ENCODE data around the gene BLOC1S5. TPM values are rescaled to one million over a fixed set of nuclear protein-coding genes. Genes with fewer than 3 reads are reported as not detected.
"Not testable (repeated sequence)": the region's sequence is repeated elsewhere in the genome, so short reads cannot be mapped to it uniquely, and the experiment has no call there.

BLOC1S5 gene
- total RNA-seq, 1 donor from 2014 or later, result 14.1 TPM

- no peak for DNase-seq (ENCODE audit: low read depth)
Measured at GRCh38 chr6:8047541-8048292, 16.5 kb downstream of the BLOC1S5 start.

DNA sequence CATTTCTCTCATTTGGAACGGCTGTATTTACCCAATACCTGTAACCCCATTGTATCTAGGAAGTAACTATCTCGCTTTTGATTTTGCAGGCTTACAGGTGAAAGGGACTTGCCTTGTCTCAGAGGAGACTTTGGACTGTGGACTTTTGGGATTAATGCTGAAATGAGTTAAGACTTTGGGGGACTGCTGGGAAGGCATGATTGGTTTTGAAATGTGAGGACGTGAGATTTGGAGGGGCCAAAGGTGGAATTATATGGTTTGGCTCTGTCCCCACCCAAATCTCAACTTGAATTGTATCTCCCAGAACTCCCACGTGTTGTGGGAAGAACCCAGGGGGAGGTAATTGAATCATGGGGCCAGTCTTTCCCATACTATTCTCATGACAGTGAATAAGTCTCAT, 18.4 kb downstream of the BLOC1S5 start:
- DNase-seq (ENCODE audit: low read depth), result not testable (repeated sequence)

DNA sequence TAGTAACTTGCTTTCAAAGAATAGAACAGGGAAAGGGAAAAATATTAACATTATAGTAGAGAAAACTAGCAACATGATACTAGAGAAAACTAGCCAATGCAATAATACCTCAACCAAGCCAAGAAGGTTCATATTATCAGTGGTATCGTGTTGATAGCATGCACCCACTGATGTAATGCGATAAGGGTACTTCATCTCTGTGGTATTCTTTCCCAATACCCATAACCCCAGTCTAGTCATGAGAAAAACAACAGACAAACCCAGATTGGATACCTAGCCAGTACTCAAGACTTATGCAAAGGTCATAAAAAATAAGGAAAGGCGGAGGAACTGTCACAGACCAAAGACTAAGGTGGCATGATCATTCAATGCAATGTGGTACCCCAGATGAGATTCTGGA, 21.0 kb downstream of the BLOC1S5 start:
- peak; percentile 37 for DNase-seq (ENCODE audit: low read depth)

- no peak for DNase-seq (ENCODE audit: low read depth)
Measured at GRCh38 chr6:8041913-8042583, 22.1 kb downstream of the BLOC1S5 start.

DNA sequence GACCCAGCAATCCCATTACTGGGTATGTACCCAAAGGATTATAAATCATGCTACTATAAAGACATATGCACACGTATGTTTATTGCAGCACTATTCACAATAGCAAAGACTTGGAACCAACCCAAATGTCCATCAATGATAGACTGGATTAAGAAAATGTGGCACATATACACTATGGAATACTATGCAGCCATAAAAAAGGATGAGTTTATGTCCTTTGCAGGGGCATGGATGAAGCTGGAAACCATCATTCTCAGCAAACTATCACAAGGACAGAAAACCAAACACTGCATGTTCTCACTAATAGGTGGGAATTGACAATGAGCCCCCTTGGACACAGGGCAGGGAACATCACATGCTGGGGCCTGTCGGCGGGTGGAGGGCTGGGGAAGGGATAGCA, 30.1 kb downstream of the BLOC1S5 start:
- DNase-seq (ENCODE audit: low read depth), result not testable (repeated sequence)

- no peak for DNase-seq (ENCODE audit: low read depth)
Measured at GRCh38 chr6:8030920-8031319, 33.3 kb downstream of the BLOC1S5 start.

GRCh38 chr6:8029243-8029870, 34.8 kb downstream of the BLOC1S5 start:
- DNase-seq (ENCODE audit: low read depth), result peak; percentile 40

GRCh38 chr6:8027965-8028651, 36.1 kb downstream of the BLOC1S5 start:
- DNase-seq (ENCODE audit: low read depth), result peak; percentile 65

DNA sequence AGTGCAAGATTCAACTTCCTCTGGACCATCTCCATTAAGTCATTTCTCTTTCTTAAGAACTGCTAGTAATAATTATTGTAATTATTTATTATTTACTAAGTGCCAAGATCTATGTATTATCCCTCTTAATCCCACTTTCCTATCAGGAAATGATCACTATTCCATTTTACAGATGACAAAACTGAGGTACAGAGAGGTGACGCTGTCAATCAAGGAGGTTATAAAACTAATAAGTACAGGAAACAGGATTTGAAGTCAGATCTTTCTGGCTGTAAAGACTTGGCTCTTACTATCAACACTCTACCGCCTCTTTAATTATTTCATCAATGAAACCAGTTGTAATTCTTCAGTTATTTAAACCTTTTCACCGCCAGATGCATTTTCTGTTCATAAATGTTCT, 37.4 kb downstream of the BLOC1S5 start:
- DNase-seq (ENCODE audit: low read depth), result no peak

DNA sequence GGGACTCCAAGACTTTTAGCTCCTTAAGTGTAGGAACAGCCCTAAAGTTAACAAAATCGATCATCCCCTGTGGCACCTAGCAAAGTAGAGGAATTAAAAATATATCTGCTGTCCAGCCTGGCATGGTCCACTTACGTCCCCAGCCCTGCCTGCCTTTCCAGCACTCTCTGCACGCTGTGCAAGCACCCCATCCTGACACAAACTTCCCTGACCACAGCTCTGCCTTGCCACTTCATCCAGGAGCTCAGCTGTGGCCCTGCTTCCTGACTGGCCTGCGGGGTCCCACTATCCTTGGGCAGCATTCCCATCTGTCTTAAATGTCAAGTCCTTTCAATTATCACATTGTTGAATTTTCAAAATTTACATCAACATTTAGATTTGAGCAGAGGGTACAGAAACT, 39.0 kb downstream of the BLOC1S5 start:
- peak; percentile 74 for DNase-seq (ENCODE audit: low read depth)

GRCh38 chr6:8023638-8024037, 40.6 kb downstream of the BLOC1S5 start:
- DNase-seq (ENCODE audit: low read depth), result no peak

DNA sequence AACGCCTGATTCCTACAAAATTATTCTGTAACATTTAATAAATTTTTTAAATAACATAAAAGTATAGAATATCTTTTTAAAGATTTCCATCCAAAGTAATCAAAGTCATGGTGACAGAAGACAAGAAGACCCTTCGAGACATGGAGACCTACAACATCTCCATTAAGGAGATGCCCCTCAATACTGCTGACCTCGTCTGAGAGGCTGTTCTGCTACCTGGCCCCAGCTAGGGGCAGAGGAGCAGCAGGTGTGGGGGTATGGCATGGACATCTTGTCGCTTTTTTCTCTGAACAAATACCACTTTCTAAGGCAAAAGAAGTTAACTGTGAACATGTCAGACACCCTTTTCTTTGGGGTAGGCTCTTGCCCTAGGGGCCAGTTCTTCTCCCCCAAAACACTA, 44.1 kb downstream of the BLOC1S5 start:
- DNase-seq (ENCODE audit: low read depth), result no peak

- no peak for DNase-seq (ENCODE audit: low read depth)
Measured at GRCh38 chr6:8017705-8018104, 46.5 kb downstream of the BLOC1S5 start.

- DNase-seq (ENCODE audit: low read depth), result no peak
Measured at GRCh38 chr6:8017276-8017701, 46.9 kb downstream of the BLOC1S5 start.

GRCh38 chr6:8014947-8015346, 49.2 kb downstream of the BLOC1S5 start:
- DNase-seq (ENCODE audit: low read depth), result peak; percentile 87

DNA sequence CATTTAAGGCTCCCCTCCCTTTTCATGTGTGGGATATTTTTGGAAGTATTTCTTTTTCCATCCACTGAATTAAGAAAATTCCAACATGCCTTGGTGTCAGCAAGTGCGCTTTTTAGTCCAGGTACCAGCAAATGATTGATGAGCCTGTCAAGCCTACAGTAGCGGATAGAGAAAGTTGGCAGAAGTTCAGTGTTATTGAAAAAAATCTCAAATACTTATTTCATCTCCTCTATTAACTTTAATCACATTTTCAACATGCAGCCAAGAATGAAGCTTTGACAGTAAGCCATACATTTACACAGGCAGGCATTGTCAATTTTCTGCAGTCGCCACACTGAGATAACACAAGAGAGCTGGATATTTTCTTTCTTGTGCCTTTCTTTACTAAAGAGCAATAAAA, 50.4 kb downstream of the BLOC1S5 start:
- no peak for DNase-seq (ENCODE audit: low read depth)

DNA sequence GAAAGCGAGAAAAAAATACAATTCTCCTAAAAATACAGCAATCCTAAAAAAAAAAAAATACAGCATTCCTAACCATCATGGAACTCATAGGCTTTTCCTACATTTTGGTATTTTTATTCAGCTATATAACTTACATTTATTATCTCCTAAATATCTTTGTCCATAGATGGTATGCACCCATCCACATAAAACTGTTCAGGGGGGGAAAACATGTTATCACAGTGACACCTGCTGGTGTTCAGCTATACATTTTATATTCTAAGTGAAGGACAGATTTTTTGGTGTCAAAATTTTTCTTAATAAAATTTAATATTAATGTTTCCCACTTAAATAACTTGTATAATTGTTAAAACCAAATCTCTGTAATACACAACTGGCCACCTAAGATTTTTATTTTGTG, 58.0 kb downstream of the BLOC1S5 start:
- no peak for DNase-seq (ENCODE audit: low read depth)

GRCh38 chr6:8005136-8005535, 59.1 kb downstream of the BLOC1S5 start:
- DNase-seq (ENCODE audit: low read depth), result no peak

- no peak for DNase-seq (ENCODE audit: low read depth)
Measured at GRCh38 chr6:8000636-8001035, 63.6 kb downstream of the BLOC1S5 start.

DNA sequence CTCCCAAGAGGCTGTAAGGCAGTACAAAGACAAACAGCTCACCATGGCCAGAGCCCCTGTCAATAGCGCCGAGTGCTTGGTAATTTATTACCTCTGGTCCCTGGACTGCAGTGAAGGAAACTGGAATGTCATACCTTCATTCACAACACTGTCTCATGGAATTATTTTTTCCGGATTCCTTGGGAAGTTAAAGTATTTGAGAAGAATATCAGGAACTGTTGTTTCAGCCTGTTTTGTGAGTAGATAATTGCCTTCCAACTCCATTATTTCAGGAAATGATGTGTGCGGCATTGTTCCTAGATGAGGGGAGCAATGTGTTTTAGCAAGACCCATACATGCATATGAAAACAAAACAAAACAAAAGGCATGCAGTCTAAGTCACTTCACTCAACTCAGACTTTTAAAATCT, 64.0 kb downstream of the BLOC1S5 start:
- DNase-seq (ENCODE audit: low read depth), result no peak

DNA sequence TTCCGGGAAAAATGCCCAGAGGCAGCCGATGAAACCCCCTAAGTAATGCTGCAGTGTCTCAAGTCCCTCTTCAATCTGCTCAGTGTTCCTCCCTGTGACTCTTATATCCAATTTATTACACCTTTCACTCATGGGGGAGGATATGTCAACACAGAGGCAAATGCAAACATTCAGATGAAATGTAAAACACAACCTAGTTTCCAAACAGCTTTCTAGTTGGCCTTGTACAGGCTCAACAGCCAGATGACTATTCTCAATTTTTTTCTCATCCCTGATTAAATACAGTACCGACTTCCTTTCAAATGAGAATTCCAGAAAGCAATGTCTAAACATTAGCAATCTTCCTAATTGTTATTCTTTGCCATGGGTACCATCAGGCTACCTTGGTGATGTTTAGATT, 65.0 kb downstream of the BLOC1S5 start:
- DNase-seq (ENCODE audit: low read depth), result no peak
